Measurements from ENCODE around the gene CORIN. TPM values are rescaled to one million over a fixed set of nuclear protein-coding genes. Genes with fewer than 3 reads are reported as not detected.
A peak's percentile ranks its signal among the peaks of the same experiment; 100 is the strongest.

CORIN gene
- total RNA-seq, 6 donors from 2014 or later, result 0.55 to 9.4 (median 2.4) TPM

DNA sequence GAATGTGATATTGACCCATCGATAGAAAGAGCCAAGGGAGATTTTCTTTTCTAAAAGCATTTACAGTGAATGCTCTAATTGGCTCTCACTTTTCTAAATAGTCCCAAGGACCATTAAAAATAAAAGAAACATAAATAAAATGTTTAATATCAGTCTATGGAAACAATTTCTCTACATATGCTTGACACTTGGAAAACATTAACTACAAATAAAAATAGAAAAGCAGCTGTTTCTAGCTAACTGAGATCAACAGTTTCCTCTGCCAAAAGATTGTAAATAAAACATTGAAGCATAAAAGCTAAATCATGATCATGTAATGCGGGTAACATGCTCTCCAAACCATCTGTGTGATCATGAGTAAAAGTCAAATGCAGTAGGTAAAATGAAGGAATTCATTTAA, 49.7 kb downstream of the CORIN start:
- Histone ChIP-seq H3K36me3 (no peaks in the 10 kb centered on the region), H3K4me1 (no peaks in the 10 kb centered on the region), H3K27ac (no peak overlapping the region), H3K27me3 (no peaks in the 10 kb centered on the region), H3K4me3 (no peak overlapping the region), H3K9me3 (no peaks in the 10 kb centered on the region)
- TF ChIP-seq, protein P1, sequence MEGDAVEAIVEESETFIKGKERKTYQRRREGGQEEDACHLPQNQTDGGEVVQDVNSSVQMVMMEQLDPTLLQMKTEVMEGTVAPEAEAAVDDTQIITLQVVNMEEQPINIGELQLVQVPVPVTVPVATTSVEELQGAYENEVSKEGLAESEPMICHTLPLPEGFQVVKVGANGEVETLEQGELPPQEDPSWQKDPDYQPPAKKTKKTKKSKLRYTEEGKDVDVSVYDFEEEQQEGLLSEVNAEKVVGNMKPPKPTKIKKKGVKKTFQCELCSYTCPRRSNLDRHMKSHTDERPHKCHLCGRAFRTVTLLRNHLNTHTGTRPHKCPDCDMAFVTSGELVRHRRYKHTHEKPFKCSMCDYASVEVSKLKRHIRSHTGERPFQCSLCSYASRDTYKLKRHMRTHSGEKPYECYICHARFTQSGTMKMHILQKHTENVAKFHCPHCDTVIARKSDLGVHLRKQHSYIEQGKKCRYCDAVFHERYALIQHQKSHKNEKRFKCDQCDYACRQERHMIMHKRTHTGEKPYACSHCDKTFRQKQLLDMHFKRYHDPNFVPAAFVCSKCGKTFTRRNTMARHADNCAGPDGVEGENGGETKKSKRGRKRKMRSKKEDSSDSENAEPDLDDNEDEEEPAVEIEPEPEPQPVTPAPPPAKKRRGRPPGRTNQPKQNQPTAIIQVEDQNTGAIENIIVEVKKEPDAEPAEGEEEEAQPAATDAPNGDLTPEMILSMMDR (IDR thresholded peaks at IDR 0.05), result no peak
- ATAC-seq (ENCODE audit: low FRiP score in 2 of 2), result no peak
- no peak for DNase-seq
- 73 to 81% methylated on average over 2 of the region's 2 CpGs for WGBS, 2 donors

DNA sequence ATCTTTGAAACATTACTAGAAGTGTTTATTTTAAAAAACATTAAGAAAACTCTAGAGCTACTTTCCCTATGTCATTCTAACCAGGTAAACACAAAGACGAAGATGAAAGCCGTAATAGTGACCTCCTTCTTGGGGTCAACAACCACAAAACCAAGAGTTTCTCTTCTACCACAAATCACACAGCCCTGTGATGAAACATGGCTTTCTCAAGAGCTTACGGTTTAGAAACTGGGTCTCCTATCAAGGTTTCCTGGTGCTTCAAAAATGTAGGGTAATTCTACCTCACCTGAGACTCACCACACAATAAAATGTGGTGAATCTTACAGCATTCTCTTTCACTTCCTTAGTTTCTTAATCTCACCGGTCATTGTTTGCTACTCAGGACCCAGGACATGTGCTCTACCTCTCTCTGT, 50.9 kb downstream of the CORIN start:
- WGBS, 2 donors, result 44 to 52% methylated on average over 4 of the region's 4 CpGs
- TF ChIP-seq POLR2AphosphoS5 (IDR thresholded peaks at IDR 0.05), result no peak
- no peak for TF ChIP-seq EP300 (IDR thresholded peaks at IDR 0.05)
- TF ChIP-seq, protein P1 (IDR thresholded peaks at IDR 0.05), result no peak
- TF ChIP-seq POLR2A (IDR thresholded peaks at IDR 0.05), result no peak
- no peak overlapping the region for H3K4me3 ChIP-seq
- H3K27me3 ChIP-seq, result no peaks in the 10 kb centered on the region
- no peaks in the 10 kb centered on the region for H3K36me3 ChIP-seq
- ATAC-seq (ENCODE audit: low FRiP score in 2 of 2) (peak; percentile 43 to 55), DNase-seq (no peak)
- H3K9me3 ChIP-seq, result no peaks in the 10 kb centered on the region
- H3K4me1 ChIP-seq, result no peaks in the 10 kb centered on the region
- H3K27ac ChIP-seq, result no peak overlapping the region

DNA sequence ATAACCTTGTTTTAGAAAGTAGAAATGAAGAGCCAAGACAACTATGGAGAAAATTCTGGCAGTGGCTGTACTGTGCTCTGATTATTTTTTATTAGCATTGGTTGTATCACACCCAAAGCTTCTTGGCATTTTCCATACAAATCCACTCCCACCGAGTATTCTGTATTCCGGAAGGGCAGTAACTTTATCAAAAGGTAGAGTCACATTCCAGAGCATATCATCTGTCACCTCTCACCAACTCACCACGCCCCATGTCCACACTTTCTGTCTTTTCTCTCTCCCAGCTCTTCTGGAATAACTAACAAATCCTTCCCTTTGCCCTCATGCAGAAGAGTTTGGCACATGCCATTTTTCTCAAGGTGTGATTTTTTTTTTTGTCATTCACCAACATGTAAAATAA, 52.7 kb downstream of the CORIN start:
- TF ChIP-seq, protein P1 (IDR thresholded peaks at IDR 0.05), result no peak
- TF ChIP-seq POLR2AphosphoS5 (IDR thresholded peaks at IDR 0.05) (no peak), EP300 (IDR thresholded peaks at IDR 0.05) (no peak), POLR2A (IDR thresholded peaks at IDR 0.05) (no peak)

DNA sequence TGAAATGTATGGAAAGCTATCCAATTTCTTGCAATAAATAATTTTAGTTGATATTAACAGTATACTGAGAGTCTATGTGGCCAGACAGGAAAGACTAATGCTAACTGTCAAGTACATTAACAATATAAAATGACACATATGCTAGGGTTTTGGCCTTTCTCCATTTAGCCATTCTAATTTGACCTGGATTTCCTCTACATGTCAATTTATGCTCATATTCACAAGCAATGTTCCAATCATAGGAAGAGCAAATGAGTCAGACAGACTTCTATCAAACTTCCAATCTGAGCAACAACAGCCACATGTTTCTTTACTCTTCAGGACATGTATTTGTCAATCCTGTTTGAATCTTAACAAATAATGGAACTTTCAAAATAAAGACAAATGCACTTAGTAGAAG, 53.6 kb downstream of the CORIN start:
- DNase-seq (no peak), ATAC-seq (ENCODE audit: low FRiP score in 2 of 2) (no peak)
- H3K4me1 ChIP-seq, result no peaks in the 10 kb centered on the region
- no peak overlapping the region for H3K27ac ChIP-seq
- H3K4me3 ChIP-seq, result no peak overlapping the region
- no peaks in the 10 kb centered on the region for H3K36me3 ChIP-seq
- TF ChIP-seq, protein P1 (IDR thresholded peaks at IDR 0.05), result no peak
- TF ChIP-seq POLR2AphosphoS5 (IDR thresholded peaks at IDR 0.05) (no peak), POLR2A (IDR thresholded peaks at IDR 0.05) (no peak), EP300 (IDR thresholded peaks at IDR 0.05) (no peak)
- peaks cover 0 to 4% (median 0%) of the 10 kb centered on the region in 4 donors for H3K9me3 ChIP-seq
- H3K27me3 ChIP-seq, result no peaks in the 10 kb centered on the region

More for the DNA sequence above, 52.7 kb downstream of the CORIN start:
- ATAC-seq (ENCODE audit: low FRiP score in 2 of 2) (no peak), DNase-seq (no peak)
- H3K9me3 ChIP-seq, result peaks cover 0 to 4% (median 0%) of the 10 kb centered on the region in 4 donors
- WGBS, 2 donors, result 49 to 66% methylated on average over 3 of the region's 3 CpGs
- H3K4me1 ChIP-seq, result no peaks in the 10 kb centered on the region
- H3K36me3 ChIP-seq, result no peaks in the 10 kb centered on the region
- H3K4me3 ChIP-seq, result no peak overlapping the region
- H3K27ac ChIP-seq, result no peak overlapping the region
- H3K27me3 ChIP-seq, result no peaks in the 10 kb centered on the region

DNA sequence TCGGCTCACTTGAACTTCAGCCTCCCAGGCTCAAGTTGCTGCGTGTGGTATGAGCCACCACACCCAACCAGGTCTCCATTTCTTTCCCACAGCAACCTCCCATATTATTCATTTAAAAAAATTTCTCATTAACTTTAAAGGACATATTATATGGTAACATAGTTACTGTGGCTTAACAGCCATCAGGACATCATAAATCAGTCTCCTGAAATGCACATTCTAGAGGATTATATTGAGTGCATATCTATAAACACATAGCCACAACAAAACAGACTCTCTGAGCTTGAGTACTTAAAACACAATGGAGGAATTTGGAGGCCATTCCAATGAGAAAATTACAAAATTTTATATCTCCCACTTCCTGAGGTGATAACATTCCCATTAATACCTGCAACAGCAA, 61.5 kb downstream of the CORIN start:
- ATAC-seq (ENCODE audit: low FRiP score in 2 of 2) (no peak), DNase-seq (no peak)
- H3K27me3 ChIP-seq, result no peaks in the 10 kb centered on the region
- no peak for TF ChIP-seq POLR2AphosphoS5 (IDR thresholded peaks at IDR 0.05)
- TF ChIP-seq POLR2A (IDR thresholded peaks at IDR 0.05), result no peak
- TF ChIP-seq EP300 (IDR thresholded peaks at IDR 0.05), result no peak
- TF ChIP-seq, protein P1 (IDR thresholded peaks at IDR 0.05), result no peak
- 81 to 83% methylated on average over 2 of the region's 2 CpGs for WGBS, 2 donors
- no peaks in the 10 kb centered on the region for H3K9me3 ChIP-seq
- H3K4me1 ChIP-seq, result no peaks in the 10 kb centered on the region
- H3K36me3 ChIP-seq, result no peaks in the 10 kb centered on the region
- no peak overlapping the region for H3K27ac ChIP-seq
- H3K4me3 ChIP-seq, result no peak overlapping the region

All from upper lobe of left lung (tissue), 6 donors.